ENCODE results near the gene HGS. TPM values are rescaled to one million over a fixed set of nuclear protein-coding genes. Genes with fewer than 3 reads are reported as not detected.

HGS gene
- total and polyA plus RNA-seq, 2 of the 4 experiments (the other 2 are of a cell fraction): 52.5 to 137 TPM

GRCh38 chr17:81644976-81645952 lies 38.5 kb upstream of the HGS start (continued):
- TF ChIP-seq SMC3 (IDR thresholded peaks at IDR 0.05; ENCODE audit: low read depth, low read length): no peak
- TF ChIP-seq CHD1 (IDR thresholded peaks at IDR 0.05; ENCODE audit: low read depth, low read length): no peak

DNA sequence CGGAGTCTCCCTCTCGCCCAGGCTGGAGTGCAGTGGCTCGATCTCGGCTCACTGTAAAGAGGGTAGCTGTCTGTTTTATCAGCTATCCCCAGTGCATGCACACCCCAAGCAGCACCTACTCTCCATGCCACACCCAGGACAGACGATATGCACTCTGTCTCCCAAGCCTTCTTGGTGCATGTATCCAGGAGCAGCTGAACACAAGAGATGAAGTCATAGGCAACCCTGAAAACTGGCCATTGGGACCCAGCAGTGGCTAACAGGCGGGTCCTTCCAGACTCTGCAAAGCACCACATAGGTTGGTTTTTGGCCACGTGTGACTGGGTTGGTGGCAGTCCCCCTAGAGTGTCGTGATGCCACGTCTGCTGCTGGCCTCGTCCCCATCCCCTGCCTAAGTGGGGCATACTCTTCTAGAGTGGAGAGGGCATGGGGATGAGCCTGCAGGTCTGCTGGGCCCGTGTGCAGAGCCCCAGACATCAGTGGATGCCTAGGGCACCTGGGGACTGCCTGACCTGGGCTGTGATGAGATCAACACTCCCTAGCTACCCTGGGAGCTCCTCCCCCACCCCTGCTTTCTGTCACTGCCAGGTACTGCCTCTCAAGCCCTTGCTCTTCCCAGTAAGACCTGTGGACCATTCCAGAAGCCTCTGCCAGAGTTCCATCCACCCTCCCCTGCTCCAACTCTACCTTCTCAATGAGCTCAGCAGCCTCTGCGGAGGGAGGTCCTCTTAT lies 36.8 kb upstream of the HGS start:
- Histone ChIP-seq H3K9ac (ENCODE audit: low read depth, low read length) (no peak overlapping the region), H3K4me1 (ENCODE audit: control insufficient read depth, insufficient read depth, low read length) (peaks cover 11% of the 10 kb centered on the region), H2BK120ac (ENCODE audit: low read depth, low read length) (no peak overlapping the region), H4K5ac (ENCODE audit: low read depth, low read length) (no peak overlapping the region), H3K56ac (ENCODE audit: extremely low read depth, insufficient read depth, low read length) (no peak overlapping the region), H3K14ac (replicated peaks; ENCODE audit: low read depth, low read length) (no peak overlapping the region), H2BK20ac (ENCODE audit: low read depth, low read length) (no peak overlapping the region), H3K9me3 (ENCODE audit: control insufficient read depth, insufficient read depth, low read length) (peaks cover 8% of the 10 kb centered on the region; the same call in 1 of the 2 replicates), H2BK5ac (ENCODE audit: low read depth, low read length, poor library complexity, severe bottlenecking) (no peak overlapping the region), H3K18ac (ENCODE audit: low read depth, low read length) (no peak overlapping the region), H3K4ac (ENCODE audit: low read depth, low read length) (no peak overlapping the region), H3K27me3 (ENCODE audit: control insufficient read depth, insufficient read depth, low read length) (peaks cover 19% of the 10 kb centered on the region), H4K91ac (ENCODE audit: insufficient read depth, low read depth, low read length) (no peak overlapping the region), H3K79me1 (ENCODE audit: low read depth in 1 of 2, low read length in 2 of 2) (peaks cover 0 to 6% of the 10 kb centered on the region in 2 experiments; a peak in 1 of 4 replicates), H2AFZ (replicated peaks; ENCODE audit: low read length, poor library complexity) (no peak overlapping the region), H2AK5ac (ENCODE audit: low read depth, low read length) (no peak overlapping the region), H4K8ac (ENCODE audit: low read depth in 2 of 2, low read length in 2 of 2) (no peak overlapping the region), H2AK9ac (replicated peaks; ENCODE audit: low read depth, low read length, poor library complexity) (no peak overlapping the region), H2BK15ac (ENCODE audit: low read depth, low read length) (no peak overlapping the region), H3K4me2 (ENCODE audit: low read depth, low read length) (no peak overlapping the region), H3K4me3 (ENCODE audit: insufficient read depth, low read depth, low read length) (no peak overlapping the region), H3K27ac (ENCODE audit: insufficient read depth, low read length) (no peak overlapping the region), H4K20me1 (ENCODE audit: insufficient read depth, low read length) (peaks cover 3% of the 10 kb centered on the region; the same call in 1 of the 2 replicates), H3K9me1 (ENCODE audit: insufficient read depth, low read length) (peaks cover 11% of the 10 kb centered on the region), H3K36me3 (ENCODE audit: control insufficient read depth, insufficient read depth, low read length) (0 out of 2 replicates have a peak, but pooled peaks cover 2% of the 10 kb centered on the region), H3K23ac (ENCODE audit: low read depth, low read length) (no peak overlapping the region)
- in situ Hi-C loops (cut with MboI; ENCODE audit: low sequenced_read_pairs): no loop called here
- dilution Hi-C loops (cut with HindIII; ENCODE audit: low sequenced_read_pairs, unreplicated experiment): no loop called here
- DNase-seq: no peak
- TF ChIP-seq RFX5 (IDR thresholded peaks at IDR 0.05; ENCODE audit: low read depth, low read length): no peak
- 100% methylated on average over 1 of the region's 12 CpGs; no CpG with 5 or more reads in 1 of the 2 experiments for WGBS, 2 experiments (ENCODE audit: extremely low coverage in 2 of 2, insufficient read length in 1 of 2)
- no TSS peak for BruUV-seq (replicated peaks)
- intact Hi-C loops (cut with micrococcal nuclease): no loop called here
- ATAC-seq (ENCODE audit: low read depth): no peak
- CTCF ChIA-PET: no interaction called here
- POLR2A ChIA-PET (ENCODE audit: unreplicated experiment): interaction anchor here (0.7 kb wide), 1 partner anchor 225 kb away, joined by 4 read pairs; no protein-coding TSS in a partner anchor
